ENCODE measurements around the gene BLMH.
A peak's percentile ranks its signal among the peaks of the same experiment; 100 is the strongest.

Gene BLMH

DNA sequence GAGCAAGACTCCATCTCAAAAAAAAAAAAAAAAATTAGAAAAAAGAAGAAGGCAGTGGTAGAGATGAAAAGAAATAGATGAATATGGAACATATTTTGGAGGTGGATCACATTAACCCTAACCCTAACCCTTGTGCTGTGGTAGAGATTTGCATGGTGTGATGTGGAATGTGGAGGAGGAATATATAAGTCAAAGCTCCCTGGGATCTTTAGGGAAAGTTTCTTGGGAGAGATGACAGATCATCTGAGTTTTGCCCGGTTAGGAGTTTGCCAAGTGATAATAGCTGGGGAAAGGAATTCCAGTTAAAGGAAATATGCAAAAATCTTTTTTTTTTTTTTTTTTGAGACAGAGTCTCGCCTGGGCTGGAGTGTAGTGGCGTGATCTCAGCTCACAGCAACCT, 13.0 kb upstream of the BLMH start:
- DNase-seq: no peak

DNA sequence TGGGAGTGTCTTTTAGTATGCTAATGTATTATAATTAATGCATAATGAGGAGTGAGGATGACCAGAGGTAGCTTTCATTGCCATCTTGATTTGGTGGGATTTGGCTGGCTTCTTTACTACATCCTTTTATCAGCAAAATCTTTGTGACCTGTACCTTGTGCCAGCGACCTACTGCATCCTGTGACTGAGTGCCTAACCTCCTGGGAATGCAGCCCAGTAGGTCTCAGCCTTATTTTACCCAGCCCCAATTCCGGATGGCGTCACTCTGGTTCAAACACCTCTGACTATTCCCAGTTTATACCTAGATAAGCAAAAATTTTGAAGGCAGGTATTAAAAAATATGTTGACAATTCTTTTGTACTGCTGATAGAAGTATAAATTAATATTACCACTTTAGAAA, 10.5 kb upstream of the BLMH start:
- no peak for DNase-seq

DNA sequence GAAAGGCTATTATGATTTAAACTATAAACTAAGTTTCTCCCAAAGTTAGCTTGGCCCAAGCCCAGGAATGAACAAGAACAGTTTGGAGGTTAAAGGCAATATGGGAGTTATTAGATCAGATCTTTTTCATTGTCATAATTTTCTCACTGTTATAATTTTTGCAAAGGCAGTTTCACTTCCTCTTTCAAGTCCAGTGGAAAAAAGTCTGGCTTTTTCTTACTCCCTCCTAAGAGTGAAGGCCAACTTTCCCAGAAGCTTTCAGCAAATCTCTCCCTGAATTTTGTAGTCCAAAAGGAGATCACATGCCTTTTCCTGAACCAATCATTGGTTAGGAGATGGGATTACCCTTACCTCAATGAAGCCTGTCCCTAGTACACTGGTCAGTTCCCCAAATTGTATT, 9.1 kb upstream of the BLMH start:
- DNase-seq: no peak

DNA sequence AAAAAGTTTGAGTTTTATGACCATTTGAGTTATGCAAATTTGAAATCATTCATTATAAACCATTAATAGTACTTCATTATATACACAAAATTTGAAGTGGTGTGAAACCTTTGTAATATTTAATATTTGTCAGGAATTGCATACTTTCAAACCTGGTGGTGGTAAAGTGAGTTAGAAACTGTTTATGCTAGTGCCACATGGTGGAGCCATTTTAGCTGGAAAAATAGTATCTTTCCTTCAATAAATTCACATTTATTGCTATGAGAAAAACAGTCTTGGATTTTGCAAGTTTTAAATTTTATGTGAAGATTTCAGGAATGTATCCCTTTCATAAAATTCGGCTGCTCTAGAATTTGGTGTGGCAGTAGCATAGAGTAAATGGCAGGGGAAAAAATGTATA, 7.3 kb upstream of the BLMH start:
- DNase-seq: no peak

DNA sequence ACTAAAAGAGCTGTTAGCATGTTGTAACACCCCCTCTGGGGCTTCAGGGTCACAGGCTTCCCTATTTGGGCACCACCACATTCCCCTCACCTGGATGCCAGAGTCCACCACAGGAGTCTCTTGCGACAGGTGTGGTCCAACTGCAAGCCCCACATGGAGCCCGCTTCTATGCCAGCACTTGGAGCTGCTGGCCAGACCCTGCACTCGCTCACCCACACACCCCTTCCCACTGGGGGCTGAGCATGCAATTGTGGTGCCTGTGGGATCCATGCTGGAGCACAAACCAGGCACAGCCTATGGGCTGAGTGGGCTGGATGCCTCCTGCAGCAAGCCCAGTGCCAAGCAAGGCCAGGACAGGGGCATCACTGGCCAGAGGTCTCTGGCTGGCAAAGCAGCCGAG, 6.0 kb upstream of the BLMH start:
- DNase-seq: no peak

DNA sequence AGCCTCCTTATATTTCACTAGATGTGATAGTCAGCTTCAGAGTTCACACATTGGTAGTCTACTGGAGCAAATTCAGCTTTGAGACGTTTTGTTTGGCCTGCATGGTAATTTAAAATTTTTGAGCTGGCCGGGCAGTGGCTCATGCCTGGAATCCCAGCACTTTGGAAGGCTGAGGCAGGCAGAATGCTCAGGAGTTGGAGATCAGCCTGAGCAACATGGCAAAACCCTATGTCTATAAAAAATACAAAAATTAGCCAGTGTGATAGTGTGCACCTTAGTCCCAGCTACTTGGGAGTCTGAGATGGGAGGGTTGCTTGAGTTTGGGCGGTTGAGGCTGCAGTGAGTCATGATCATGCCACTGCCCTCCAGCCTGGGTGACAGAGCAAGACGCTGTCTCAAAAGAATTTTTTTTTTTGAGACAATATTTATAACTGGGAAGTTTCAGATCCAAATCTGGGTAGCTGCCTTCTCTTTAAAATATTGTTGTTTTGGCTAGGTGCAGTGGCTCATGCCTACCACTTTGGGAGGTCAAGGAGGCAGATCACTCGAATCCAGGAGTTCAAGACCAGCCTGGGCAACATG, 4.8 kb upstream of the BLMH start:
- DNase-seq: no peak

DNA sequence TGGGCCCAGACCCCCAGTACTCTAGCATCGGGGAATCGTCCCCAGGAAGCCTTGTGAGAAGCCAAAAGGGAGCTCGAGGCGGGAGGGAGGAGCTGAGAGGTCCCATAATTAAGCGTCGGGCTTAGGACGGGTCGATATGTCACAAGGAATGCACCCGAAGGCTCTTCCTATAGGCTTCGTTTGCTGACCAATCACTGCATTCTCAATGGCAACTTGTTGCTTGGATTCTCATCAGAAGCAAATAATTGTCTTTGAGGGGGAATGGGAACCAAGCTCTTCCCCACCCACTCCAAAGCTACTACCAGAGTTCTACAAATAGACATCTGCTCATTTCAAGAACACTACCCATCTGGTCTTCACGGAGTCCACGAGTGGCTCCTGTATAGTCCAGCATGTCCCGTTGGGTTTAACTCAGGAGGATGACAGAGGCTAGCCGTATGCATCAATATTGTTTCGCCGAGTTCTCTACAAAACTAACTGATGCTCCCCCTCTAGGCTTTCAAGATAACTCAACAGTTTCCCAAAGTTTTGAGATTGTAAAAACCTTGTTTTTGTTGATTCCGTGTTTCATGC, 628 bp upstream of the BLMH start:
- DNase-seq: no peak

DNA sequence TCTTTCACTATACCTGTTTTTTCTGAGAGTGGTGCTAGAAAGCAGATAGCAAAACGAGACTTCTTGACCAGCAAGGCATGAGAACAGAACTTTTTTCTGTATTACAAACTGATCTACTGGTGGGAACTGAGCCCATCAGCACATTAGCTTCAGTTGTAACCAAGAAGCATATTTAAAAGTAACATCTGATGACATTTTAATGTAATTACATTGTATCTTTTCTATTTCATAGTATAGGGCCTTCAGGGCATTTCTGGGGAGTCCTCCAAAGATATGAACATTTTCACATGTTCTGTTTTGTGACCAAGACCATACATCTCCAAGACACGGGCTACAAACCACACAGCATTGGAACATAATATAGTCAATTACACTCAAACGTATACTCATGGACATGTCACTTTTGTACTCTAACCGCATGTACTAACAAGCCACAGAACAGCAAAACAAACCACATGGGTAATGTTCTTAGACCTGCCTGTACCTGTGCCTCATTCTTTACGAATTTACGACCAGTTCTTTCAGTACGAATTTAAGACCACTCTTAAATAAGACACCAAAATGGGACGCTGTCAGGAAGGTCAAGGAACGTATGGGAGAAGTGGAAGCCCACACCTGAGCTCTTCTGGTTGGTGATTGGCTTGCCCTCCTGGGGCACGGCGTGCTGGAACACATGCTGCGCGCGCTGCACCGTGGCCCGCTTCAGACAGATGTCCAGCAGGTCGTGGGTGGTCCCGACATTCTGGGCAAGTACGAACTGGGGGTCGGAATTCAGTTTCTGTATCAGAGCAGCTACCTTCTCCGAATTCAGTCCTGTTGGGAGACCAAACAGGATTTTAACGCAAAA, 825 bp downstream of the BLMH start:
- peak; percentile 27 for DNase-seq

DNA sequence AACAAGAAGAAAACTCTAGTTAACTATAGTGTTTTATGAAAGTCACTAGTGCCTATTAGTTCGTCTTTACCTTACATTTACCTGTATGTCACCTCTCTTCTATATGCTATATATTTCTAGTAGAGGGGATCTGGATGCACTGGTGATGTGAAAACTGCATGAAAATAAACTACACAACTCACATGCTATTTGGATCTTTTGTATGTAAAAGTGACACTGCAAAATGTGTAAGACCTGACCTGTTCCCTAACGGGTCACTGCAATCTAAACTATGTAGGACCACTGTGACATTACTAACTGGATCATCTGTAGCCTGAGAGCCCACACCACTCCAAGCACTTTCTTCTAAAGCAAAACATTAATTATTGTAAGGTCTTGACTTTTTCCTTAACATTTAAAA, 1.7 kb downstream of the BLMH start:
- DNase-seq: no peak

DNA sequence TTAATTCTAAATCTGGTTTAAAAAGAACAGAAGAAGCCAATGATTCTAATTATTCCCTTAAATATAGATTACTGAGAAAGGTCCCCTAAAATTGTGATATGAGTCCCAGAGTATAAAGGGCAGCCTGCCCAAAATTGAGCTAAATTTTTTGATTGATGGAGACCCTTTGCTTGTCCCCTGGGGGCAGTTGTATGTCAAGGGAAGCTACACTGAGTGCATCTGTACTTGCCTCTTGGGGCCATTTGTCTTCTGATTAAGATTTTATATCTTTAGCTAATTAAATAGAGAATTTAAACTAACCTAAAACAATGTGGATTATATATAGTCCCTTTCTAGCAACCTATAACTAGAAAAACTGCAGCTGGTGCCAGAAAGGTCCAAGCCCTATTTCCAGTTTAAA, 12.6 kb downstream of the BLMH start:
- DNase-seq: no peak

DNA sequence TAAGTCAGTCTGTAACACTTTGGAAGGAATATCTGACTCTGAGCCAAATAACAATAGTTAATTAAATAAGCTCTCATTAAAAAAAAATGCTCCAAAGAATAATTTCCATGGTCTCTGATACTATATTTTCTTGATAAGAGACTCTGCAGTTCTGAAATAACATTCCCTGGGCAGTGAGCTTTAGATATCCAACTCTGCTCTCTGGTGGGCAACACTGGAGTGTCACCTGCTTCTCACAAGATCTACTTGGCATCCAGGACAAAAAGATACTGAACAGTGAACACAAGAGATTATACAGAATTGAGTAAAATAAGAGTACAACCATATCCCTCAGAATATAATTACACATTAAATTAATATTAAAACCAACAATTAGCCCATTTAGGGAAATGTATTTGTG, 13.7 kb downstream of the BLMH start:
- peak; percentile 3 for DNase-seq

DNA sequence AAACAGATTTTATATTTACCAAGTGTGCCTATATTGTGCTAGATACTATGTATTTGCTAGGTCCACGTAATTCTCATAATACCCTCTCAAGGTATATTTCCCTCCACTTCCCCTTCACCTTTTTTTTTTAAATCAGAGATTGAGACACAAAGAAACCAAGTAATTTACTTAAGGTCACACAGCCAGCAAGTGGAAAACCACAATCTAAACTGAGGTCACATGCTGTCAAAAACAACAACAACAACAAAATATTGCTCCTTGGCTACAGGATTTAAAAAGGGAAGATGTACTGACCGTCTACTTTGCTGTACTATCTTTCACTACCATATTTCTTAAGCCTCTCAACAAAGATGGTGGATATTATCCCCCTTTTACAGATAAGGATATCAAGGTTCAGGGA, 15.8 kb downstream of the BLMH start:
- DNase-seq: no peak

DNA sequence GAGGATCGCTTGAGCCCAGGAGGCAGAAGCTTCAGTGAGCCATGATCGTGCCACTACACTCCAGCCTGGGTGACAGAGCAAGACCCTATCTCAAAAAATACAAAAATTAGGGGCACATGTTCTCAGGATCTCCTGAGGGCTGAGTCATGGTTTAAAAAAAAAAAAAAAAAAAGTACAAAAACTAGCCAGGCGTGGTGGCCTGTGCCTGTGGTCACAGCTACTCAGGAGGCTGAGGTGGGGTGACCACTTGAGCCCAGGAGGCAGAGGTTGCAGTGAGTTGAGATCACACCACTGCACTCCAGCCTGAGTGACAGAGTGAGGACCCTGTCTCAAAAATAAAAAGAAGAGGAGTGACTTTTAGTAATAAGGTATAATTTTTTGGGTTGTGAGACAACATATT, 16.9 kb downstream of the BLMH start:
- DNase-seq: no peak

DNA sequence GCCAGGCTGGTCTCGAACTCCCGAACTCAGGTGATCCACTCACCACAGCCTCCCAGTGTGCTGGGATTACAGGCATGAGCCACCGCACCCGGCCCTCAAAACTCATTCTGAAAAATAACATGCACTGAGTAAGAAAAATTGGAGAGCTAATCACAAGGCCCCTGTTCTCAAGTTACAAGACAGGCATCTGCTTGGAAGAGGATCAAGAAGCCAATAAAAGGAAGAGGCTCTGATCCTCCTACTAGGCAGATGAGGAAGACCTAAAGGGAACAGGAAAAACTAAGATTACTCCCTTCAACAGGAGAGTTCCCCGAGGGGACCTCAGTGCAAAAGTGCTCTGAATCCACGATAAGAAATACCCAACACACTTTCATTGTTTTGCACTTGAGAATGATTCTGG, 18.4 kb downstream of the BLMH start:
- DNase-seq: no peak

DNA sequence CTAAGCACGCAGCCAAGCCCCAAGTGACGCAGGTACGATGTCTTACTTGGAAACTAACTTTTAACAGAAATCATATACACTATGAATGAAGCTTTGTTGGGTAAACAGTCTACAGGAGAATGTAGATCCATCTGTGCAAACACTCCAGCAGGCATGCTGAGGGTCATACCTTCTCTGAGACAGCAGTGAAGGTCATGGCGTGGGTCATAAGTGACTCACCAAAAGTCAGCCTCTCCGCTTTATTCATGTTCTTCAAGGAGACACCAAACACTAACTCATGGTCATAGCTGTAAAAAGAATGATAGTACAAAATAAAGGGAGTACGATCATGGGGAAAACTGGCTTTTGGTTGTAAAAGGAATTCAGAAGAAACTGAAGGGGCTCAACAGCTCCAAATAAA, 20.6 kb downstream of the BLMH start:
- no peak for DNase-seq

DNA sequence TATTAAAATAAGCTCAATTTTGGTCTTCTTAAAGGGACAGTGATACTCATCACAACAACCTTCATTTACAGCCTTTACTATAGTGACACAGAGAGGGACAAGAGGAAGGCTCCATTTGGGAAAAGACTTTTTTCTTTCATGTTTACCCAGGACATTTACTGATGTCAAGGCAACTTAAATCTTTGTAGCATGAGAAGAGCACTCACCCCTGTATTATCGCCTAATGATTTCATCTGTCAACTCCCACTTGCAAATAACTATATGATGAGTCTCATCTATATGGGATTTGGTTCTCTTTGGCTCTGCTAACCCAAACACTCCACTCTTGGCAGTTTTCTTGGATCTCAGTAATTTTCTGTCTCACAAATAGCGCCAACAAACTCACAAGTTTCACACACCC, 24.1 kb downstream of the BLMH start:
- DNase-seq: no peak

DNA sequence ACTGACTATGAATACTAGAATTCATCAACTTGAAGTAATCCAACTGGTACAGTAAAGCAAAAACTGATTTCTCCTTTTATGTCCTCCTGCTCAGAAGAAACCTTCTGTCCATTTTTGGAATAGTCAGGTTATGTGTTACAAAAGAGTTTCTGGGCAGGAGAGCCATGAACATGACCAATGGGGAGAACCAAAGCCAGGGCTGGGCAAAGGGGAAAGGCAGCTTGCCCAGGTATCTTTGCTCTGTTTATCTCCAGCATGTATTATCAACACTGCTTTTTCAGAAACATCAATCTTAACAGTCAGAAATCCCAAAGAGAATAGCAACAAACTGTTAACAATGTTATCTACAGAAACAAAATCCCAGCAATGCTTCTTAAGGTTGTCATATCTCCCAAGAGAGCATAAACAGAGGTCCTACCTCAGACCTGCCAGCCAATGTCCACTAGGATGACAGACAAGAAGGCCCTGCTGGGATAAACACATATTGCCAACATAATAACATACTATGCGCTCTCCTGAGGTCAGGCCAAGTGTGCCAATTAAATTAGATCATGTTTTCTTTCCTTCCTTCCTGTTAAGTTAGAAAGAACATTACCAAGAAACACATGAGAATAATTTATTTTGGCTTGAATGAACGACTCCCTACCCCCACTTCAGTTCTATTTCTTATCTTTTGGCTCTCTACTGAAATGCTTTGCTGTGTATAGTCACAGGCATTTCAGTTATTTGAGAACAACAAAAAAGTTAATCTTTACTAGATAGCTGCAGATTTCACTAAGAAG, 28.0 kb downstream of the BLMH start:
- DNase-seq: no peak

DNA sequence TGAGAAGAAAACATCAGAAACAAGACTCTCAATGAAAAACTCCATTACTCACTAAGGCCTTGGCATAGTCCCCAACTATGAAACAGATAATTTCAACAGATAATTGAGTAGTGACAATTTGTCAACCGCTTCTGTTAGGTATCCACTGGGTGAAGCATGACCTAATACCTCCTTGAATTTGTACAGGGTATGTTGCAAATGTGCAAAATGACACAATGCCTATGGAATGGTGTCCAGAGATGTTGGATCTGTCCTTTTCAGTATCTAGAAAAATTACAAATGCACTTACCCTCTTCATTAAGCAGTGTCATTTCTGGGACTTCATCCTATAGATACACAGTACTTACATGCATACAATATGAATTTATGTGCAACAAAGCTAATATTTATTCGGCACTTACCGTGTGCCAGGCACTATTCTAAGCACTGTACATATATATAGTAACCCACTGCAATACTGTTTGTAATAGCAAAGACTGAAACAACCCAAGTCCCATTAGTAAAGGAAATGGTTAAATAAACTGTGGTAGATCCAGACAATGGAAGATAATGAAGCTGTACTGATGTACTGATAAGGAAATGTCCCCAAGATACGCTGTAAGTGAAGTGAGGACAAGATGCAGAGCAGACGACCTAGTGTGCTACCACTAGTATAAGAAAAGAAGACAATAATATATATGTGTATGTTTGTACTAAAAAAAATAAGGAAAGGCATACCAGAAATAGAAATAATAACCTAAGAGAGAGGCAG, 34.8 kb downstream of the BLMH start:
- no peak for DNase-seq

DNA sequence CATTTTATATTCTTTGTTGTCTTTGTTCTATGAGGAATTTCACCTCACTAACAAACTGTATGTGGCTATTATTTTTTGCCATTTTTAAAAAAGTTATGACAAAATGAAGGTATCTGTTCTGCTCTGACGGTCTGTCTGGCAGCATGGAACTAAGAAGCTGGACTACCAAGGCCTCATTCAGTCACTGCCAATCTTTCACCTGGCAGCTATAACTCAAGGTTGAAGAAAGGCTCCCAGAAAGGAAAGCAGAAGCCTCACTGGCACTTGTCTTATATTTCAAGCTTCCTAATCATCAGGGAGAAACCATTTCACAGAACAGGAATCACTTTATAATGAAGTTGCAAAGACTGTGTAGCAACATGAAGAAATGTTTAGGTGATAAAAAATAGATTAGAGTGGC, 37.6 kb downstream of the BLMH start:
- DNase-seq: no peak

DNA sequence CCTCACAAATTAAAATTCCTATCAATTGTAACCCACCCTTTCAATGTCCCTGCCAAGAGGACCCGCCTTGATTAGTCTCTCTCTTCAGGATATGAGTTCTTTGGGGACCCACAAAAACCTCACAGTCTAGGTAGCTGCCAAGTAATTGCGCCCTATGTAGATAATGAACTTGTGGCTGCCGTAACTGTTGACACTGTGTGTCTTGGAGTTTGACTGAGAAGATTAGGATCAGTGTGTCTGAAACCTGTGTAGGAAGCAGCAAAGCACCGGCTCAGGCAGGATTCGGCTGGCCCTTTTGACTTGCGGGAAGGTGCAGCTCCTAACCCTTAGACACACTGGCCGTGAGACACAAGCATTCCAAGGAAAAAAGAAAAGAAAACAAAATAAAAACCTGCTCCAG, 38.4 kb downstream of the BLMH start:
- DNase-seq: no peak

DNA sequence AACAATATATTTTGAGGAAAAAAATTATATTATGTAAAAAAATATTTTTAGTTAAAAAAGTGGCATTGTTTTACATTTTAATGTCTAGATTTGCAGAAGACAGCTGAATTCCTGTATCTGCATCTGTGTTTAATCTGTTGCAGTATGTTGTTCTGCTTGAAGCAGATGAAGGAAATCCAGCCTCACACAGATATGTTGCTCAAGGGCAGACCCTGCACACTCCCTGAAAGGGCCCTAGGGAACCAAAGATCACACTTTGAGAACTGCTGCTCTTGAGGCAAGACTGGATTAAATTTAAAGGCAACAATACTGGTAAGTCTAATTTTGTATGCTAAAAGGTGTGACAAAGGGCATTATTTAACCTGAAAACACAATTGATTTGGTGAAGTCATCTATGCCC, 39.8 kb downstream of the BLMH start:
- no peak for DNase-seq

DNA sequence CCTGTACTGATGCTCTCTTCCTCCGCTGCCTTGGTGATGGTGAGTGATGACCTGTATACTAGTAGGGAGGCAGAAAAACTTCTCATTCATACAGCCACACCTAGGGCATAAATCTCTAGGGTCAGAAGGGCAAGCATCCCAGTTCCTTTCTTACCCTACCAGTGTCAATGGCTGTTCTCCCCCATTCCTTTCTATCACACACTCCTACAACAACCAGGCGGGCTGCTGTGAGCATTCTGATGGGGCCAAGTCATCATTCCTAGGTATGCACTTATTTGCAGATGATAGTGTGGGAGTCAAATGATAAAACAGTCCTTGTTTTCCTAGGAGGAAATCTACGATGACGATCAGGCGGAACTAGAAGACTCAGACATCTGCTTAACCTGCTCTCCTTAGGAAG, 42.3 kb downstream of the BLMH start:
- no peak for DNase-seq

DNA sequence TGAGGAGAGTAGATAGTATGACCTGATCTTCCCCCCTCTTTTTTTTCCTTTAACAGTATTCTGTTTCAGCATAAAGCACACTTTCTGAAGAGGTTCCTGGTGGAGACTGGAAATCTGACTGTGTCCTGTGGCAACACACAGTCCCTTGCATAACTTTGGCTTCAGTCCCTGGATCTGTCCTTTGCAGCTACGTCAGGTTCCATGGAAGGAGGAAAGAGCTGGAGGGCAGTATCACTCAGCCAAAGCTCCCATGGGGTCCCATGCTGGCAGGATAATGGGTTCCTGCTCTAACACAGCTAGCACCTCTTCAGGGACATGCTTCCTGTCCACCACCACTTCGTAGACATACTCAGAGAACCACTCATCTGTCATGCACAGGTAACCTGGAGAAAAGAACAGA, 43.0 kb downstream of the BLMH start:
- no peak for DNase-seq
